ENCODE data around the gene HSPB7. TPM values are rescaled to one million over a fixed set of nuclear protein-coding genes. Genes with fewer than 3 reads are reported as not detected.
"Not testable (repeated sequence)": the region's sequence is repeated elsewhere in the genome, so short reads cannot be mapped to it uniquely, and the experiment has no call there.

HSPB7 gene
- total RNA-seq, 1 donor from 2014 or later: 160 TPM

- no peaks in the 10 kb centered on the region for H3K9me3 Mint-ChIP-seq (ENCODE audit: low read depth)
- H3K4me1 Mint-ChIP-seq (ENCODE audit: low read depth): no peaks in the 10 kb centered on the region
- no peak for DNase-seq (ENCODE audit: low spot score)
- no peak overlapping the region for H3K4me3 Mint-ChIP-seq (ENCODE audit: unreplicated experiment)
- H3K27ac Mint-ChIP-seq (ENCODE audit: unreplicated experiment): no peak overlapping the region
- no peaks in the 10 kb centered on the region for H3K36me3 Mint-ChIP-seq (ENCODE audit: low read depth)
- TF ChIP-seq CTCF (IDR thresholded peaks at IDR 0.05): no peak
- peaks cover 15% of the 10 kb centered on the region for H3K27me3 Mint-ChIP-seq (ENCODE audit: low read depth)
Measured at GRCh38 chr1:16063921-16064320, 46.1 kb upstream of the HSPB7 start.

- H3K9me3 Mint-ChIP-seq (ENCODE audit: low read depth): no peaks in the 10 kb centered on the region
- H3K36me3 Mint-ChIP-seq (ENCODE audit: low read depth): no peaks in the 10 kb centered on the region
- no peak for TF ChIP-seq CTCF (IDR thresholded peaks at IDR 0.05)
- H3K4me3 Mint-ChIP-seq (ENCODE audit: unreplicated experiment): no peak overlapping the region
- H3K27ac Mint-ChIP-seq (ENCODE audit: unreplicated experiment): no peak overlapping the region
- H3K4me1 Mint-ChIP-seq (ENCODE audit: low read depth): no peaks in the 10 kb centered on the region
- DNase-seq (ENCODE audit: low spot score): no peak
- peaks cover 15% of the 10 kb centered on the region for H3K27me3 Mint-ChIP-seq (ENCODE audit: low read depth)
Measured at GRCh38 chr1:16063226-16063829, 45.5 kb upstream of the HSPB7 start.

- H3K27ac Mint-ChIP-seq (ENCODE audit: unreplicated experiment); H3K36me3 Mint-ChIP-seq (ENCODE audit: low read depth); H3K4me3 Mint-ChIP-seq (ENCODE audit: unreplicated experiment); H3K9me3 Mint-ChIP-seq (ENCODE audit: low read depth); H3K4me1 Mint-ChIP-seq (ENCODE audit: low read depth); DNase-seq (ENCODE audit: low spot score): not testable (repeated sequence)
- H3K27me3 Mint-ChIP-seq (ENCODE audit: low read depth): peaks cover 15% of the 10 kb centered on the region
Measured at GRCh38 chr1:16062687-16063075, 44.8 kb upstream of the HSPB7 start.

- H3K4me3 Mint-ChIP-seq (ENCODE audit: unreplicated experiment); H3K36me3 Mint-ChIP-seq (ENCODE audit: low read depth); H3K4me1 Mint-ChIP-seq (ENCODE audit: low read depth); DNase-seq (ENCODE audit: low spot score); H3K27ac Mint-ChIP-seq (ENCODE audit: unreplicated experiment); H3K9me3 Mint-ChIP-seq (ENCODE audit: low read depth): not testable (repeated sequence)
- peaks cover 16% of the 10 kb centered on the region for H3K27me3 Mint-ChIP-seq (ENCODE audit: low read depth)
Measured at GRCh38 chr1:16061989-16062686, 44.3 kb upstream of the HSPB7 start.

- no peaks in the 10 kb centered on the region for H3K36me3 Mint-ChIP-seq (ENCODE audit: low read depth)
- peaks cover under 1% of the 10 kb centered on the region for H3K4me1 Mint-ChIP-seq (ENCODE audit: low read depth)
- H3K27ac Mint-ChIP-seq (ENCODE audit: unreplicated experiment): no peak overlapping the region
- no peak overlapping the region for H3K4me3 Mint-ChIP-seq (ENCODE audit: unreplicated experiment)
- H3K9me3 Mint-ChIP-seq (ENCODE audit: low read depth): no peaks in the 10 kb centered on the region
- no peak for DNase-seq (ENCODE audit: low spot score)
- TF ChIP-seq CTCF (IDR thresholded peaks at IDR 0.05): no peak
- peaks cover 16% of the 10 kb centered on the region for H3K27me3 Mint-ChIP-seq (ENCODE audit: low read depth)
Measured at GRCh38 chr1:16061266-16061665, 43.4 kb upstream of the HSPB7 start.

- not testable (repeated sequence) for H3K4me1 Mint-ChIP-seq (ENCODE audit: low read depth); H3K4me3 Mint-ChIP-seq (ENCODE audit: unreplicated experiment); H3K36me3 Mint-ChIP-seq (ENCODE audit: low read depth); H3K27me3 Mint-ChIP-seq (ENCODE audit: low read depth); H3K9me3 Mint-ChIP-seq (ENCODE audit: low read depth); DNase-seq (ENCODE audit: low spot score); H3K27ac Mint-ChIP-seq (ENCODE audit: unreplicated experiment)
Measured at GRCh38 chr1:16058394-16059120, 40.7 kb upstream of the HSPB7 start.

- not testable (repeated sequence) for H3K9me3 Mint-ChIP-seq (ENCODE audit: low read depth); H3K27ac Mint-ChIP-seq (ENCODE audit: unreplicated experiment); H3K36me3 Mint-ChIP-seq (ENCODE audit: low read depth); H3K4me1 Mint-ChIP-seq (ENCODE audit: low read depth); H3K4me3 Mint-ChIP-seq (ENCODE audit: unreplicated experiment); H3K27me3 Mint-ChIP-seq (ENCODE audit: low read depth); DNase-seq (ENCODE audit: low spot score)
Measured at GRCh38 chr1:16057314-16057915, 39.6 kb upstream of the HSPB7 start.

GRCh38 chr1:16056521-16056912, 38.7 kb upstream of the HSPB7 start:
- not testable (repeated sequence) for DNase-seq (ENCODE audit: low spot score); H3K4me1 Mint-ChIP-seq (ENCODE audit: low read depth); H3K36me3 Mint-ChIP-seq (ENCODE audit: low read depth); H3K27ac Mint-ChIP-seq (ENCODE audit: unreplicated experiment); H3K9me3 Mint-ChIP-seq (ENCODE audit: low read depth); H3K27me3 Mint-ChIP-seq (ENCODE audit: low read depth); H3K4me3 Mint-ChIP-seq (ENCODE audit: unreplicated experiment)
